HCT116 (cell line): ENCODE measurements around the gene P2RX1. TPM values are rescaled to one million over a fixed set of nuclear protein-coding genes. Genes with fewer than 3 reads are reported as not detected.

ENCODE experiments used
- ATAC-seq: fragments of 200-7000 bp; cut with Tn5 transposase; 2 replicates; pipeline ENCODE4 v1.9.1; 2020; ENCODE audit warnings: mild to moderate bottlenecking, moderate library complexity
- BruUV-seq: library from RNA; stranded (reverse); fragments of 400-500 nt; replicated peaks from 2 replicates; lab custom pipeline; 2021; lab: Mats Ljungman, UMichigan
- CTCF ChIA-PET: fragments of 300-600 bp; sonication (Branson Sonifier 250); formaldehyde crosslinking; loops from one replicate; lab custom pipeline; 2021; ENCODE audit warnings: antibody characterized with exemption; lab: Charles Lee
- POLR2A ChIA-PET: fragments of 300-600, 350-600 bp; sonication (Branson Sonifier 250); formaldehyde crosslinking; loops from one replicate; lab custom pipeline; 2021; ENCODE audit warnings: antibody characterized with exemption; lab: Charles Lee
- RAD21 ChIA-PET, 2 experiments: fragments of 300-600 bp; sonication (Branson Sonifier 250); formaldehyde crosslinking; loops; one replicate each; lab custom pipeline; 2023; ENCODE audit warnings: low total read pairs in 2 of 2; ENCODE audit not compliant: uncharacterized antibody in 2 of 2, unreplicated experiment in 2 of 2, low non-redundant PET in 1 of 2; lab: Charles Lee
- DNase-seq: peaks from one replicate; pipeline ENCODE4 v3.0.0-alpha.2; 2010; ENCODE audit warnings: low read depth, low spot score
- H2AFZ ChIP-seq: fragments of 200-600 bp; shearing (Covaris generic), sonication (generic); 2 replicates; pipeline ENCODE4 v1.6.1; 2017; ENCODE audit warnings: low read depth, mixed run types, mixed read lengths, antibody characterized with exemption, low read length; ENCODE audit not compliant: poor library complexity, severe bottlenecking
- H3K27ac ChIP-seq: 2 replicates; pipeline ENCODE4 v1.5.1; 2012; ENCODE audit warnings: low read depth, low read length
- H3K27me3 ChIP-seq: fragments of 200-600 bp; sonication (generic); 2 replicates; pipeline ENCODE4 v1.6.1; 2016; ENCODE audit warnings: mixed run types, low read length, mixed read lengths; ENCODE audit not compliant: insufficient read depth
- H3K36me3 ChIP-seq, 2 experiments: fragments of 200-500 bp in 1 of 2; fragments of 200-600 bp in 1 of 2; sonication (Bioruptor generic) in 1 of 2; sonication (generic) in 1 of 2; 2 replicates each; pipeline versions ENCODE4 v1.5.1 to v1.6.1; 2014 to 2016; ENCODE audit warnings: low read length in 2 of 2, inconsistent platforms in 1 of 2, mixed read lengths in 1 of 2, mixed run types in 1 of 2; ENCODE audit not compliant: insufficient read depth in 2 of 2, control insufficient read depth in 1 of 2
- H3K4me1 ChIP-seq, 2 experiments: fragments of 200-600 bp in 1 of 2; sonication (generic) in 1 of 2; 2 replicates each; pipeline versions ENCODE4 v1.5.1 to v1.6.1; 2012 to 2017; ENCODE audit warnings: low read length in 2 of 2, inconsistent platforms in 1 of 2, mild to moderate bottlenecking in 1 of 2, mixed read lengths in 1 of 2, mixed run types in 1 of 2, moderate library complexity in 1 of 2; ENCODE audit not compliant: insufficient read depth in 2 of 2, control insufficient read depth in 1 of 2
- H3K4me2 ChIP-seq: fragments of 200-600 bp; sonication (generic); 2 replicates; pipeline ENCODE4 v1.6.1; 2017; ENCODE audit warnings: mixed run types, low read length, mixed read lengths
- H3K4me3 ChIP-seq, 2 experiments: fragments of 200-600 bp in 1 of 2; sonication (generic) in 1 of 2; replicated peaks in 1 of 2; 2 replicates each; pipeline ENCODE4 v1.5.1; 2011 to 2016; ENCODE audit warnings: low read length in 2 of 2, control low read depth in 1 of 2, low read depth in 1 of 2, mild to moderate bottlenecking in 1 of 2, mixed read lengths in 1 of 2, mixed run types in 1 of 2
- H3K79me2 ChIP-seq: fragments of 200-600 bp; sonication (generic); 2 replicates; pipeline ENCODE4 v1.6.1; 2017; ENCODE audit warnings: mild to moderate bottlenecking, mixed run types, low read length, moderate library complexity, mixed read lengths; ENCODE audit not compliant: insufficient read depth
- H3K9ac ChIP-seq: fragments of 200-600 bp; sonication (generic); 2 replicates; pipeline ENCODE4 v1.6.1; 2016; ENCODE audit warnings: low read length, mixed read lengths
- H3K9me2 ChIP-seq: fragments of 200-600 bp; sonication (generic), shearing (Covaris generic); 2 replicates; pipeline ENCODE4 v1.6.1; 2017; ENCODE audit warnings: mixed run types, mild to moderate bottlenecking, moderate library complexity; ENCODE audit not compliant: insufficient read depth
- H3K9me3 ChIP-seq, 2 experiments: fragments of 200-500 bp in 1 of 2; fragments of 200-600 bp in 1 of 2; sonication (Bioruptor generic) in 1 of 2; sonication (generic) in 1 of 2; 2 replicates each; pipeline ENCODE4 v1.6.1; 2014 to 2017; ENCODE audit warnings: low read length in 2 of 2, mixed read lengths in 2 of 2, inconsistent platforms in 1 of 2, low read depth in 1 of 2, mild to moderate bottlenecking in 1 of 2, mixed run types in 1 of 2, moderate library complexity in 1 of 2; ENCODE audit not compliant: control insufficient read depth in 1 of 2, insufficient read depth in 1 of 2
- H4K20me1 ChIP-seq: fragments of 200-600 bp; sonication (generic), shearing (Covaris generic); 2 replicates; pipeline ENCODE4 v1.6.1; 2017; ENCODE audit warnings: mixed run types, mild to moderate bottlenecking, moderate library complexity; ENCODE audit not compliant: insufficient read depth
- SP1 ChIP-seq: IDR thresholded peaks from 2 replicates; pipeline ENCODE4 v1.6.1; 2012; ENCODE audit warnings: low read depth
- TCF7L2 ChIP-seq: IDR thresholded peaks from 2 replicates; pipeline ENCODE4 v1.7.0; 2011; ENCODE audit warnings: borderline replicate concordance, inconsistent platforms; ENCODE audit not compliant: insufficient read depth, insufficient read length; ENCODE audit errors: extremely low read depth
- ZBTB33 ChIP-seq: IDR thresholded peaks from 2 replicates; pipeline ENCODE4 v1.6.1; 2011; ENCODE audit warnings: mild to moderate bottlenecking, low read length, moderate library complexity; ENCODE audit not compliant: insufficient replicate concordance; ENCODE audit errors: extremely low read depth
- ZNF274 ChIP-seq: fragments of 200-500 bp; sonication (Bioruptor generic); IDR thresholded peaks from 2 replicates; pipeline ENCODE4 v1.6.1; 2014; ENCODE audit warnings: mild to moderate bottlenecking, low read depth, low read length, inconsistent platforms
- intact Hi-C: fragments of 100-400 bp; cut with micrococcal nuclease; formaldehyde crosslinking; loops from 2 replicates; pipeline ENCODE4 v1.10.0; 2022
- total RNA-seq: library from RNA; stranded (reverse); gene quantifications from one replicate; pipeline ENCODE4 v1.2.1, GENCODE V29; 2021; ENCODE audit not compliant: unreplicated experiment
- TF ChIP-seq, protein P1 (sequence below), 3 experiments: fragments of 200-600 bp in 1 of 3; sonication (generic) in 1 of 3; IDR thresholded peaks in 2 of 3; conservative IDR thresholded peaks in 1 of 3; 2 replicates each; pipeline ENCODE4 v1.5.1; 2012 to 2017; ENCODE audit warnings: low read depth in 2 of 3, low read length in 2 of 3, antibody characterized with exemption in 1 of 3, borderline replicate concordance in 1 of 3, control low read depth in 1 of 3, mild to moderate bottlenecking in 1 of 3, mixed read lengths in 1 of 3, mixed run types in 1 of 3, moderate library complexity in 1 of 3; ENCODE audit not compliant: insufficient read depth in 1 of 3

P2RX1 gene
- total RNA-seq, 1 experiment from 2014 or later, result not detected

- no peaks in the 10 kb centered on the region for H3K27me3 ChIP-seq
- RAD21 ChIA-PET, result no interaction called here
Observed at GRCh38 chr17:3926860-3927627, 10.8 kb upstream of the P2RX1 start.

More at GRCh38 chr17:3926860-3927627, 10.8 kb upstream of the P2RX1 start:
- no peaks in the 10 kb centered on the region for H4K20me1 ChIP-seq
- ATAC-seq, result no peak
- intact Hi-C loops, result no loop called here
- no peak overlapping the region for H3K4me3 ChIP-seq
- H3K9me2 ChIP-seq, result no peaks in the 10 kb centered on the region
- H2AFZ ChIP-seq, result no peak overlapping the region
- H3K9me3 ChIP-seq, result no peaks in the 10 kb centered on the region
- POLR2A ChIA-PET, result no interaction called here
- no TSS peak for BruUV-seq
- H3K4me2 ChIP-seq, result no peak overlapping the region
- H3K27ac ChIP-seq, result no peak overlapping the region
- DNase-seq, result no peak
- CTCF ChIA-PET, result no interaction called here
- H3K79me2 ChIP-seq, result no peaks in the 10 kb centered on the region
- no peaks in the 10 kb centered on the region for H3K4me1 ChIP-seq
- TF ChIP-seq TCF7L2 (no peak), ZNF274 (no peak), SP1 (no peak), ZBTB33 (no peak)
- TF ChIP-seq, protein P1, sequence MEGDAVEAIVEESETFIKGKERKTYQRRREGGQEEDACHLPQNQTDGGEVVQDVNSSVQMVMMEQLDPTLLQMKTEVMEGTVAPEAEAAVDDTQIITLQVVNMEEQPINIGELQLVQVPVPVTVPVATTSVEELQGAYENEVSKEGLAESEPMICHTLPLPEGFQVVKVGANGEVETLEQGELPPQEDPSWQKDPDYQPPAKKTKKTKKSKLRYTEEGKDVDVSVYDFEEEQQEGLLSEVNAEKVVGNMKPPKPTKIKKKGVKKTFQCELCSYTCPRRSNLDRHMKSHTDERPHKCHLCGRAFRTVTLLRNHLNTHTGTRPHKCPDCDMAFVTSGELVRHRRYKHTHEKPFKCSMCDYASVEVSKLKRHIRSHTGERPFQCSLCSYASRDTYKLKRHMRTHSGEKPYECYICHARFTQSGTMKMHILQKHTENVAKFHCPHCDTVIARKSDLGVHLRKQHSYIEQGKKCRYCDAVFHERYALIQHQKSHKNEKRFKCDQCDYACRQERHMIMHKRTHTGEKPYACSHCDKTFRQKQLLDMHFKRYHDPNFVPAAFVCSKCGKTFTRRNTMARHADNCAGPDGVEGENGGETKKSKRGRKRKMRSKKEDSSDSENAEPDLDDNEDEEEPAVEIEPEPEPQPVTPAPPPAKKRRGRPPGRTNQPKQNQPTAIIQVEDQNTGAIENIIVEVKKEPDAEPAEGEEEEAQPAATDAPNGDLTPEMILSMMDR (IDR thresholded peaks at IDR 0.05 in 2 of 3, conservative IDR thresholded peaks at IDR 0.05 in 1 of 3; ENCODE audit: borderline replicate concordance in 1 of 3, insufficient read depth in 1 of 3, low read depth in 2 of 3, low read length in 2 of 3), result no peak
- H3K9ac ChIP-seq, result no peak overlapping the region
- no peaks in the 10 kb centered on the region for H3K36me3 ChIP-seq
